ENCODE measurements around the gene SLC9A9.

SLC9A9 gene

GRCh38 chr3:143693506-143693905 lies 154.8 kb downstream of the SLC9A9 start:
- DNase-seq (ENCODE audit: low read depth) = no peak

- DNase-seq (ENCODE audit: low read depth) = no peak
Observed at GRCh38 chr3:143686638-143687197, 161.6 kb downstream of the SLC9A9 start.

- DNase-seq (ENCODE audit: low read depth) = no peak
Observed at GRCh38 chr3:143685491-143685890, 162.8 kb downstream of the SLC9A9 start.

- DNase-seq (ENCODE audit: low read depth) = no peak
Observed at GRCh38 chr3:143677430-143677829, 170.8 kb downstream of the SLC9A9 start.

GRCh38 chr3:143676747-143677146 lies 171.5 kb downstream of the SLC9A9 start:
- no peak for DNase-seq (ENCODE audit: low read depth)

- DNase-seq (ENCODE audit: low read depth) = no peak
Observed at GRCh38 chr3:143676021-143676420, 172.2 kb downstream of the SLC9A9 start.

- DNase-seq (ENCODE audit: low read depth) = peak; percentile 19
Observed at GRCh38 chr3:143674100-143674968, 173.9 kb downstream of the SLC9A9 start.

GRCh38 chr3:143672396-143673165 lies 175.7 kb downstream of the SLC9A9 start:
- DNase-seq (ENCODE audit: low read depth) = no peak

- no peak for DNase-seq (ENCODE audit: low read depth)
Observed at GRCh38 chr3:143671626-143672025, 176.6 kb downstream of the SLC9A9 start.

- DNase-seq (ENCODE audit: low read depth) = no peak
Observed at GRCh38 chr3:143668924-143669790, 179.1 kb downstream of the SLC9A9 start.

GRCh38 chr3:143668385-143668784 lies 179.9 kb downstream of the SLC9A9 start:
- no peak for DNase-seq (ENCODE audit: low read depth)

- no peak for DNase-seq (ENCODE audit: low read depth)
Observed at GRCh38 chr3:143661677-143662076, 186.6 kb downstream of the SLC9A9 start.

- no peak for DNase-seq (ENCODE audit: low read depth)
Observed at GRCh38 chr3:143658861-143659260, 189.4 kb downstream of the SLC9A9 start.

GRCh38 chr3:143658116-143658515 lies 190.2 kb downstream of the SLC9A9 start:
- DNase-seq (ENCODE audit: low read depth) = no peak

- no peak for DNase-seq (ENCODE audit: low read depth)
Observed at GRCh38 chr3:143657391-143657790, 190.9 kb downstream of the SLC9A9 start.

- DNase-seq (ENCODE audit: low read depth) = no peak
Observed at GRCh38 chr3:143654906-143655305, 193.4 kb downstream of the SLC9A9 start.

GRCh38 chr3:143653935-143654334 lies 194.3 kb downstream of the SLC9A9 start:
- no peak for DNase-seq (ENCODE audit: low read depth)

- no peak for DNase-seq (ENCODE audit: low read depth)
Observed at GRCh38 chr3:143653493-143653892, 194.8 kb downstream of the SLC9A9 start.

- DNase-seq (ENCODE audit: low read depth) = no peak
Observed at GRCh38 chr3:143652118-143652517, 196.2 kb downstream of the SLC9A9 start.

GRCh38 chr3:143650827-143651226 lies 197.4 kb downstream of the SLC9A9 start:
- no peak for DNase-seq (ENCODE audit: low read depth)

- DNase-seq (ENCODE audit: low read depth) = no peak
Observed at GRCh38 chr3:143650120-143650519, 198.1 kb downstream of the SLC9A9 start.

- DNase-seq (ENCODE audit: low read depth) = no peak
Observed at GRCh38 chr3:143648708-143649107, 199.6 kb downstream of the SLC9A9 start.

Measured in T-helper 22 cell (primary cell).